ENCODE results near the gene ZDHHC14.
"Not testable (repeated sequence)": the region's sequence is repeated elsewhere in the genome, so short reads cannot be mapped to it uniquely, and the experiment has no call there.

ZDHHC14 gene

DNA sequence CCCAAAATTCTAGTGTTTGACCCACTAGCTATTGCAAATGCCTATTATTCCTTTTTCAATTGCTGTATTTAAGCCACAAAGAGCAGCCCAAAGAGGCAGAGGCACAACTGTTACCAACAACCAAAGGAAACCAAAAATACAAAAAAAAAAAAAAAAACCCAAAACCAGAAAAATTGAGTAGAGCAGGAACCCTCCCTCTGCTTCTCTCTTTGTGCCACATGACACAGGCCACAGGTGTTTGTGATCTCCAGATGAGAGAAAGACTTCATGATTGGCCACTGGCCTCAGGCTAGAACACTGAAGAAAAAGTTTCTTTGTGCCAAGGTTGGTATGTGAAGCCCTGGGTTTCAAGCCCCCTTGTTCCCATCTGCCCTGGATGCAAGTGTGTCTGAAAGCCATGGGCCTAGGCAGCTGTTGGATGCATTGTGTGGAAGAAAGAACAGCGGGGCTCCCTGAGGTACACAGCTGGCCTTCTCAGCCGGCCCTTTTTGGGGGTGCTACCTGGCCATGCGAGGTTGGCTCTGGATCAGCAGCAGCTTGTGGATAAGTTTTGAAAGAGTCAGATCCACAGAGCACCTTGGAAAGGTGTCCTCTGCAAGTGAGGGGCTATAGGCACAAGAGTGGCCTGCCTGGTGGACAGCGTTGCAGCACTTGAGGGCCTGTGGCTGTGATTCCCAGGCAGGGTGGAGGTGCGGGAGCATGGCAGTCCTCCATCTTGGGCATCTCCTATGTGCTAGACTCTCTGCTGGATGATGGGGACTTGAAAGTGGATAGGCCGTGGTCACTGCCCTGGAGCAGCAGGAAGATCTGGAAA lies 204.5 kb downstream of the ZDHHC14 start:
- H3K9ac ChIP-seq (ENCODE audit: low read depth, low read length) = no peak overlapping the region

GRCh38 chr6:157586088-157586414 lies 205.1 kb downstream of the ZDHHC14 start:
- Histone ChIP-seq H3K9ac (ENCODE audit: low read depth, low read length) (no peak overlapping the region), H3K9me3 (ENCODE audit: control insufficient read depth, insufficient read depth, low read length) (peaks cover 15% of the 10 kb centered on the region), H3K4me3 (ENCODE audit: low read depth, low read length) (no peak overlapping the region), H3K36me3 (ENCODE audit: control insufficient read depth, insufficient read depth, low read length) (no peaks in the 10 kb centered on the region), H3K27ac (ENCODE audit: low read depth, low read length) (peak overlapping the region; percentile 4), H3K27me3 (ENCODE audit: control insufficient read depth, insufficient read depth, low read length) (no peaks in the 10 kb centered on the region), H3K4me1 (ENCODE audit: control insufficient read depth, insufficient read depth, low read length) (no peaks in the 10 kb centered on the region)

More for the DNA sequence above, 204.5 kb downstream of the ZDHHC14 start:
- Histone ChIP-seq H3K9me3 (ENCODE audit: control insufficient read depth, insufficient read depth, low read length) (peaks cover 9% of the 10 kb centered on the region), H3K27me3 (ENCODE audit: control insufficient read depth, insufficient read depth, low read length) (no peaks in the 10 kb centered on the region), H3K36me3 (ENCODE audit: control insufficient read depth, insufficient read depth, low read length) (no peaks in the 10 kb centered on the region), H3K4me1 (ENCODE audit: control insufficient read depth, insufficient read depth, low read length) (no peaks in the 10 kb centered on the region), H3K27ac (ENCODE audit: low read depth, low read length) (no peak overlapping the region), H3K4me3 (ENCODE audit: low read depth, low read length) (no peak overlapping the region)

- H3K4me1 ChIP-seq (ENCODE audit: control insufficient read depth, insufficient read depth, low read length) = no peaks in the 10 kb centered on the region
- no peak overlapping the region for H3K4me3 ChIP-seq (ENCODE audit: low read depth, low read length)
- H3K9me3 ChIP-seq (ENCODE audit: control insufficient read depth, insufficient read depth, low read length) = peaks cover 18% of the 10 kb centered on the region
- peak overlapping the region; percentile 4 for H3K27ac ChIP-seq (ENCODE audit: low read depth, low read length)
- no peaks in the 10 kb centered on the region for H3K36me3 ChIP-seq (ENCODE audit: control insufficient read depth, insufficient read depth, low read length)
- H3K9ac ChIP-seq (ENCODE audit: low read depth, low read length) = no peak overlapping the region
- H3K27me3 ChIP-seq (ENCODE audit: control insufficient read depth, insufficient read depth, low read length) = no peaks in the 10 kb centered on the region
Measured at GRCh38 chr6:157586476-157587126, 205.6 kb downstream of the ZDHHC14 start.

DNA sequence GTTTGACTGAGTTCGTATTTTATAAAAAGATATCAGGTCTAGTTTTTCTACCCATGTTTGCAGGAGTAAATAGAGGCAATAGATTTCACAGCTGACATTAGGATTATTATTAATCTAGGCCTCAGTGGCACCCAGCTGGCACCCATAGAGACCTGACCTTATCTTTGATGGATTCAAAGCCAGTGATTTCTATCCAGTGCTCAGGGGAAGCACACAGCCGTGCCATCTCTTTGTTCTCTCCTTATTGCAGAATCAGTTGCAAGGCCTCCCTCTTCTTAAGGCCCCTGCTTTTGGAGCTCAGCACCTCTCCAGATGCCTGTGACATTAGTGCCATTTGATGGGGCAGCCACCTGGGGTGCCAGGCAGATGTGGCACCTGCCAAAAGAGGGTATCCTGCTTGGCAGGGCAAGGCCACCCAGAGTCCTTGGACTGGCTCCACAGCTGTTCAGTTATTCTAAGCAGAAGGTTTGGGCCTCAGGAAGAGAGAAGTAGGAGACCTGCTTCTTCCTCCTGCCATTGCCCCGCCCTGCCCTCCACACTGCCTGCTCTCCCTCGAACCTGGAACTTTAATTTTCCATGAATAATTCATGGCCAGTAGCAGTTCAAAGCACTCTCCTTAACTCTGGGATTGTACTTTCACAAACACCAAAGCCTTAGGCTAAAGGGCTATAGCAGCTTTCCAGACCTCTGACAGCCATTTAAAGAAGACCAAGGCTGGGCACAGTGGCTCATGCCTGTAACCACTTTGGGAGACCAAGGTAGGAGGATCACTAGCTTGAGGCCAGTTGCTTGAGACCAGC lies 206.3 kb downstream of the ZDHHC14 start:
- no peaks in the 10 kb centered on the region for H3K4me1 ChIP-seq (ENCODE audit: control insufficient read depth, insufficient read depth, low read length)
- H3K9ac ChIP-seq (ENCODE audit: low read depth, low read length) = no peak overlapping the region
- no peaks in the 10 kb centered on the region for H3K36me3 ChIP-seq (ENCODE audit: control insufficient read depth, insufficient read depth, low read length)
- no peak overlapping the region for H3K27ac ChIP-seq (ENCODE audit: low read depth, low read length)
- peaks cover 18% of the 10 kb centered on the region for H3K9me3 ChIP-seq (ENCODE audit: control insufficient read depth, insufficient read depth, low read length)
- H3K27me3 ChIP-seq (ENCODE audit: control insufficient read depth, insufficient read depth, low read length) = no peaks in the 10 kb centered on the region
- no peak overlapping the region for H3K4me3 ChIP-seq (ENCODE audit: low read depth, low read length)

DNA sequence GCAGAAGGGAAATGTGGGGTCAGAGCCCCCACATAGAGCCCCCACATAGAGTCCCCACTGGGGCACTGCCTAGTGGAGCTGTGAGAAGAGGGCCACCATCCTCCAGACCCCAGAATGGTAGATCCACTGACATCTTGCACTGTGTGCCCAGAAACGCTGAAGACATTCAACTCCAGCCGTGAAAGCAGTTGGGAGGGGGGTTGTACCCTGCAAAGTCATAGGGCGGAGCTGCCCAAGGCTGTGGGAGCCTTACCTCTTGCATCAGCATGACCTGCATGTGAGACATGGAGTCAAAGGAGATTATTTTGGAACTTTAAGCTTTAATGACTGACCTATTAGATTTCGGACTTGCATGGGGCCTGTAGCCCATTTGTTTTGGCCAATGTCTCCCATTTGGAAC lies 209.7 kb downstream of the ZDHHC14 start:
- not testable (repeated sequence) for H3K27me3 ChIP-seq (ENCODE audit: control insufficient read depth, insufficient read depth, low read length); H3K4me1 ChIP-seq (ENCODE audit: control insufficient read depth, insufficient read depth, low read length); H3K9ac ChIP-seq (ENCODE audit: low read depth, low read length); H3K36me3 ChIP-seq (ENCODE audit: control insufficient read depth, insufficient read depth, low read length); H3K27ac ChIP-seq (ENCODE audit: low read depth, low read length); H3K4me3 ChIP-seq (ENCODE audit: low read depth, low read length)
- H3K9me3 ChIP-seq (ENCODE audit: control insufficient read depth, insufficient read depth, low read length) = peaks cover 18% of the 10 kb centered on the region

GRCh38 chr6:157592541-157592940 lies 211.6 kb downstream of the ZDHHC14 start:
- Histone ChIP-seq H3K4me1 (ENCODE audit: control insufficient read depth, insufficient read depth, low read length) (no peaks in the 10 kb centered on the region), H3K4me3 (ENCODE audit: low read depth, low read length) (no peak overlapping the region), H3K9ac (ENCODE audit: low read depth, low read length) (no peak overlapping the region), H3K27ac (ENCODE audit: low read depth, low read length) (no peak overlapping the region), H3K9me3 (ENCODE audit: control insufficient read depth, insufficient read depth, low read length) (peaks cover 18% of the 10 kb centered on the region), H3K27me3 (ENCODE audit: control insufficient read depth, insufficient read depth, low read length) (no peaks in the 10 kb centered on the region), H3K36me3 (ENCODE audit: control insufficient read depth, insufficient read depth, low read length) (no peaks in the 10 kb centered on the region)

DNA sequence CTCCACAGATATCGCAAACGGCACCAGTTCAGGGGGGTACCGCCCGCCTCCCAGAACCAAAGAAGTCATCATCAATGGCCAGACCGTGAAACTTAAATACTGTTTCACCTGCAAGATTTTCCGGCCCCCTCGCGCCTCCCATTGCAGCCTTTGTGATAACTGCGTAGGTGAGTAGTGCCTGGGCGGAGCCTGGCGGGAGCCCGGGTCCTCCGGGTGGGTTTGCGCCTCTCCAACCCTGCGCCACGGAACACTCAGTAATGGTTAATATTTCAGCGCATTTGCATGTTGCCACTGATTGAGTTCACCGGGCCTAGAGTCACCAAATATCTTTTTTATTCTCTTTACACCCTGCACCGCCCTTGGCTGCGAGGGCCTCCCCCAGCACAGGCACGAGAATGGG lies 212.0 kb downstream of the ZDHHC14 start:
- Histone ChIP-seq H3K9ac (ENCODE audit: low read depth, low read length) (no peak overlapping the region), H3K4me1 (ENCODE audit: control insufficient read depth, insufficient read depth, low read length) (no peaks in the 10 kb centered on the region), H3K27me3 (ENCODE audit: control insufficient read depth, insufficient read depth, low read length) (no peaks in the 10 kb centered on the region), H3K36me3 (ENCODE audit: control insufficient read depth, insufficient read depth, low read length) (no peaks in the 10 kb centered on the region), H3K4me3 (ENCODE audit: low read depth, low read length) (no peak overlapping the region), H3K9me3 (ENCODE audit: control insufficient read depth, insufficient read depth, low read length) (peaks cover 18% of the 10 kb centered on the region), H3K27ac (ENCODE audit: low read depth, low read length) (no peak overlapping the region)

- peaks cover 18% of the 10 kb centered on the region for H3K9me3 ChIP-seq (ENCODE audit: control insufficient read depth, insufficient read depth, low read length)
- no peak overlapping the region for H3K4me3 ChIP-seq (ENCODE audit: low read depth, low read length)
- H3K4me1 ChIP-seq (ENCODE audit: control insufficient read depth, insufficient read depth, low read length) = no peaks in the 10 kb centered on the region
- no peaks in the 10 kb centered on the region for H3K27me3 ChIP-seq (ENCODE audit: control insufficient read depth, insufficient read depth, low read length)
- H3K9ac ChIP-seq (ENCODE audit: low read depth, low read length) = no peak overlapping the region
- no peaks in the 10 kb centered on the region for H3K36me3 ChIP-seq (ENCODE audit: control insufficient read depth, insufficient read depth, low read length)
- no peak overlapping the region for H3K27ac ChIP-seq (ENCODE audit: low read depth, low read length)
Measured at GRCh38 chr6:157593596-157593995, 212.6 kb downstream of the ZDHHC14 start.

DNA sequence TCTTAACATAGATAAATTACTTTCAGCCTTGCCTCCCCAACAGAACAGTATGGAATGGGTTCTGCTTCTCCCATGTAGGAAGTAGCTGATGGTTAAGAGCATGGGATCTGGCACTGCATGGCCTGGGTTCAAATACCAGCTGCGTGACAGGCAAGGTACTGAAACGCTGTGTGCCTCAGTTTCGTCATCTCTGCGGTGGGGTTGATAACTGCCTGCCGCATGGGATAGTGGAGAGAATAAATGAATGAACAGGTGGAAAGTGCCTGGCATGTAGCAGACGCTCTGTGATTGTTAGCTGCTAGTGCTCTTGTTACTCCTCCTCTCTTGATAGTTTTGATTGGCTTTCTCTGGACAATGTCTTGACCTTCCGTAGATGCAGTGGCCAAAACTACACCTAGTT lies 213.3 kb downstream of the ZDHHC14 start:
- Histone ChIP-seq H3K4me1 (ENCODE audit: control insufficient read depth, insufficient read depth, low read length) (no peaks in the 10 kb centered on the region), H3K4me3 (ENCODE audit: low read depth, low read length) (no peak overlapping the region), H3K36me3 (ENCODE audit: control insufficient read depth, insufficient read depth, low read length) (no peaks in the 10 kb centered on the region), H3K27ac (ENCODE audit: low read depth, low read length) (no peak overlapping the region), H3K9me3 (ENCODE audit: control insufficient read depth, insufficient read depth, low read length) (peaks cover 18% of the 10 kb centered on the region), H3K27me3 (ENCODE audit: control insufficient read depth, insufficient read depth, low read length) (no peaks in the 10 kb centered on the region), H3K9ac (ENCODE audit: low read depth, low read length) (no peak overlapping the region)

DNA sequence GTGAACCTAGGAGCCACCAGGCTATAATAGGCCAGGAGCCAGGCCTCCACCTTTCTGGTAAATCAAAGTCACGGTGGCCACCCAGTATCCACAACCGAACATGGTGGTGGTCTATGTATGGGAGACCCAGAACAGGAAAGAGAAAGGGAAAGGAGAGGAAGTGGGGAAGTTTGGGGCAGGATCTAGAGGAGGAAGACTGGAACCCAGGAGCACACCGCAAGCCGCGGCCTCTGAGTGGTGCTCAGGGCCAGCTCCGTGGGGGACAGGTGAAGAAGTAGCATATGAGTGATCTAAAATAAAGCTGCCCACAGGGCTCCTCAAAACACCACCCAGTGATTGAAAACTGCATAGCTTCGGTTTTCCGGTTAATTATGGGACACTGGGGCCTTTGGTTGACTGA lies 214.8 kb downstream of the ZDHHC14 start:
- Histone ChIP-seq H3K4me3 (ENCODE audit: low read depth, low read length) (no peak overlapping the region), H3K36me3 (ENCODE audit: control insufficient read depth, insufficient read depth, low read length) (no peaks in the 10 kb centered on the region), H3K9me3 (ENCODE audit: control insufficient read depth, insufficient read depth, low read length) (peaks cover 6% of the 10 kb centered on the region; the same call in 1 of the 2 replicates), H3K27me3 (ENCODE audit: control insufficient read depth, insufficient read depth, low read length) (no peaks in the 10 kb centered on the region), H3K4me1 (ENCODE audit: control insufficient read depth, insufficient read depth, low read length) (no peaks in the 10 kb centered on the region), H3K9ac (ENCODE audit: low read depth, low read length) (no peak overlapping the region), H3K27ac (ENCODE audit: low read depth, low read length) (no peak overlapping the region)

DNA sequence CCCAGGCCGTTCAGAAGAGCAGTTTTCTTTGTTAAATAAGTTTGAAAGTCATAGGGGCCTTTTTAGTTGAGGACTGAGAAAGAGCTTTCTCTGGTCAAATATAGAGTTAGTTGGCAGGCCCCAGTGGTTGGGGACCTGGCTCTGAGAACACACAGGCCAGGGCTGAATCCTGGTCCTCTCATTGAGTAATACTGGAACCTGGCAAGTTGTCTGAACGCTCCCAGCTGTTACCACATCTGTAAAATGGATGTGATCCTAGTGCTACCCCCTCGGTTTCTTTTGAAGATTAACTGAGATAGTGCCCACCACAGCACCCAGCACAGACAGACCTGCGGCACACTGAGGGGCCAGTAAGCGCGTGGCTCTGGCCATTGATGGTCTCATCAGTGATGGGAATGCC lies 215.5 kb downstream of the ZDHHC14 start:
- Histone ChIP-seq H3K4me3 (ENCODE audit: low read depth, low read length) (no peak overlapping the region), H3K4me1 (ENCODE audit: control insufficient read depth, insufficient read depth, low read length) (no peaks in the 10 kb centered on the region), H3K27ac (ENCODE audit: low read depth, low read length) (no peak overlapping the region), H3K9me3 (ENCODE audit: control insufficient read depth, insufficient read depth, low read length) (no peaks in the 10 kb centered on the region), H3K9ac (ENCODE audit: low read depth, low read length) (no peak overlapping the region), H3K27me3 (ENCODE audit: control insufficient read depth, insufficient read depth, low read length) (no peaks in the 10 kb centered on the region), H3K36me3 (ENCODE audit: control insufficient read depth, insufficient read depth, low read length) (no peaks in the 10 kb centered on the region)

Data from HUES48 (cell line).